Measurements from ENCODE around the gene BRD3OS. TPM values are rescaled to one million over a fixed set of nuclear protein-coding genes. Genes with fewer than 3 reads are reported as not detected.

BRD3OS gene
- total and polyA plus RNA-seq, 2 of the 4 experiments (the other 2 are of a cell fraction): 15.8 to 20.7 TPM

DNA sequence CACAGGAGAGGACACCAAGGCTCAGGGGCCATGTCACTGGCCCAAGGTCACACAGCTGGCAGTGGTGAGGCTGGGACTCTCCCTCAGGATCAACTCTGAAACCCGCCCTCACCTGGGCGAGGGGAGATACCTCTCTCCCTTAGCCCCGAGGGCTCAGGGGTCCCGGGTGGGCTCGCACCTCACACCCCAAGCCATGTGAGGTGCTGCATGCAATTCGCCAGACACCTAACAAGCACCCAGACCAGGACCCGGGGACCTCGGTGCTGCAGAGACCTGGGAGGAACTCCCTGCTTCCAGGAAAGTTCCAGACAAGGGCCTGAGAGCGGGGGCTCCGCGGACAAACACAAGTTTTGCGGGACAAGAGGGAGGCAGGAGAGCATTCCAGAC lies 23.3 kb downstream of the BRD3OS start:
- 97% methylated on average over 6 of the region's 12 CpGs; no CpG with 5 or more reads in 1 of the 2 experiments for WGBS, 2 experiments (ENCODE audit: extremely low coverage in 2 of 2, insufficient read length in 1 of 2)
- peaks cover 72% of the 10 kb centered on the region for H3K36me3 ChIP-seq (ENCODE audit: control insufficient read depth, insufficient read depth, low read length)

More for the DNA sequence above, 23.3 kb downstream of the BRD3OS start:
- H3K4me3 ChIP-seq (ENCODE audit: insufficient read depth, low read depth, low read length): no peak overlapping the region
- H3K4ac ChIP-seq (ENCODE audit: low read depth, low read length): no peak overlapping the region
- H2BK5ac ChIP-seq (ENCODE audit: low read depth, low read length, poor library complexity, severe bottlenecking): no peak overlapping the region
- no peaks in the 10 kb centered on the region for H3K9me3 ChIP-seq (ENCODE audit: control insufficient read depth, insufficient read depth, low read length)
- H3K27ac ChIP-seq (ENCODE audit: insufficient read depth, low read length): no peak overlapping the region
- H3K9me1 ChIP-seq (ENCODE audit: insufficient read depth, low read length): no peaks in the 10 kb centered on the region
- peaks cover 7 to 17% of the 10 kb centered on the region in 2 experiments; a peak in 3 of 4 replicates for H3K79me1 ChIP-seq (ENCODE audit: low read depth in 1 of 2, low read length in 2 of 2)
- dilution Hi-C loops (cut with HindIII; ENCODE audit: low sequenced_read_pairs, unreplicated experiment): no loop called here
- H3K56ac ChIP-seq (ENCODE audit: extremely low read depth, insufficient read depth, low read length): no peak overlapping the region
- no peak overlapping the region for H3K18ac ChIP-seq (ENCODE audit: low read depth, low read length)
- H2AK5ac ChIP-seq (ENCODE audit: low read depth, low read length): no peak overlapping the region
- intact Hi-C loops (cut with micrococcal nuclease): no loop called here
- no peak overlapping the region for H4K5ac ChIP-seq (ENCODE audit: low read depth, low read length)
- no peak overlapping the region for H4K8ac ChIP-seq (ENCODE audit: low read depth in 2 of 2, low read length in 2 of 2)
- H2BK20ac ChIP-seq (ENCODE audit: low read depth, low read length): no peak overlapping the region
- H4K91ac ChIP-seq (ENCODE audit: insufficient read depth, low read depth, low read length): no peak overlapping the region
- ChIA-PET CTCF (no interaction called here), POLR2A (ENCODE audit: unreplicated experiment) (no interaction called here)
- BruUV-seq (replicated peaks): no TSS peak
- no peak overlapping the region for H3K4me2 ChIP-seq (ENCODE audit: low read depth, low read length)
- ATAC-seq (ENCODE audit: low read depth) (no peak), DNase-seq (no peak)
- in situ Hi-C loops (cut with MboI; ENCODE audit: low sequenced_read_pairs): no loop called here
- H2AK9ac ChIP-seq (replicated peaks; ENCODE audit: low read depth, low read length, poor library complexity): no peak overlapping the region
- no peak overlapping the region for H3K23ac ChIP-seq (ENCODE audit: low read depth, low read length)
- peaks cover 5% of the 10 kb centered on the region for H4K20me1 ChIP-seq (ENCODE audit: insufficient read depth, low read length)
- no peak overlapping the region for H2BK120ac ChIP-seq (ENCODE audit: low read depth, low read length)
- no peak overlapping the region for H2AFZ ChIP-seq (replicated peaks; ENCODE audit: low read length, poor library complexity)
- H3K14ac ChIP-seq (replicated peaks; ENCODE audit: low read depth, low read length): no peak overlapping the region
- TF ChIP-seq RCOR1 (IDR thresholded peaks at IDR 0.05; ENCODE audit: insufficient replicate concordance, low read length): no peak
- TF ChIP-seq FOS (IDR thresholded peaks at IDR 0.05; ENCODE audit: low read depth, low read length): no peak
- no peak for TF ChIP-seq MAZ (IDR thresholded peaks at IDR 0.05; ENCODE audit: borderline replicate concordance, low read depth, low read length)
- TF ChIP-seq MXI1 (IDR thresholded peaks at IDR 0.05; ENCODE audit: borderline replicate concordance, low read depth, low read length): no peak
- TF ChIP-seq ELK1 (IDR thresholded peaks at IDR 0.05; ENCODE audit: borderline replicate concordance, low read depth, low read length): no peak
- TF ChIP-seq MAFK (IDR thresholded peaks at IDR 0.05; ENCODE audit: low read depth, low read length): no peak
- TF ChIP-seq USF2 (IDR thresholded peaks at IDR 0.05; ENCODE audit: low read depth, low read length): no peak
- TF ChIP-seq CEBPB (IDR thresholded peaks at IDR 0.05; ENCODE audit: low read depth, low read length): no peak
- TF ChIP-seq RAD21 (IDR thresholded peaks at IDR 0.05; ENCODE audit: low read length): no peak
- TF ChIP-seq RFX5 (IDR thresholded peaks at IDR 0.05; ENCODE audit: low read depth, low read length): no peak
- TF ChIP-seq BHLHE40 (IDR thresholded peaks at IDR 0.05; ENCODE audit: low read depth, low read length): no peak
- H3K9ac ChIP-seq (ENCODE audit: low read depth, low read length): no peak overlapping the region
- H3K4me1 ChIP-seq (ENCODE audit: control insufficient read depth, insufficient read depth, low read length): no peaks in the 10 kb centered on the region
- no peaks in the 10 kb centered on the region for H3K27me3 ChIP-seq (ENCODE audit: control insufficient read depth, insufficient read depth, low read length)
- H2BK15ac ChIP-seq (ENCODE audit: low read depth, low read length): no peak overlapping the region
